SK-N-SH treated with all-trans-retinoic acid at 6 μM for 48 hours (cell line): ENCODE measurements around the gene PCDH15.

Experiments
- ATAC-seq: fragments of 200-7000 bp; cut with Tn5 transposase; 3 replicates; pipeline ENCODE4 v1.9.1; 2020; ENCODE audit warnings: mild to moderate bottlenecking, moderate library complexity
- ARNTL ChIP-seq: fragments of 450-650 bp; formaldehyde crosslinking; IDR thresholded peaks from 2 replicates; pipeline ENCODE4 v1.5.0; 2020; ENCODE audit warnings: low read depth, mild to moderate bottlenecking, moderate library complexity, borderline replicate concordance
- BACH2 ChIP-seq: fragments of 250-450 bp; sonication (Bioruptor Pico); IDR thresholded peaks from 2 replicates; pipeline ENCODE4 v1.9.0; 2021; ENCODE audit warnings: mild to moderate bottlenecking, borderline replicate concordance
- CSDC2 ChIP-seq: fragments of 250-450 bp; sonication (Bioruptor Pico); IDR thresholded peaks from 2 replicates; pipeline ENCODE4 v1.5.0; 2020; ENCODE audit warnings: mild to moderate bottlenecking, moderate library complexity
- ESRRG ChIP-seq: fragments of 250-450 bp; sonication (Bioruptor Pico); IDR thresholded peaks from 2 replicates; pipeline ENCODE4 v1.6.1; 2021; ENCODE audit warnings: mild to moderate bottlenecking
- GLIS3 ChIP-seq: fragments of 250-450 bp; sonication (Bioruptor Pico); IDR thresholded peaks from 2 replicates; pipeline ENCODE4 v1.5.0; 2020; ENCODE audit warnings: mild to moderate bottlenecking, moderate library complexity
- ISL1 ChIP-seq: fragments of 250-450 bp; sonication (Bioruptor Pico); IDR thresholded peaks from 2 replicates; pipeline ENCODE4 v2.1.2; 2022; ENCODE audit warnings: mild to moderate bottlenecking, moderate library complexity
- OSR1 ChIP-seq: fragments of 250-450 bp; sonication (Bioruptor Pico); IDR thresholded peaks from 2 replicates; pipeline ENCODE4 v1.8.0; 2022; ENCODE audit warnings: moderate library complexity, mild to moderate bottlenecking, inconsistent platforms
- POU6F1 ChIP-seq: fragments of 250-450 bp; sonication (Bioruptor Pico); IDR thresholded peaks from 2 replicates; pipeline ENCODE4 v1.8.0; 2021; ENCODE audit warnings: low read depth, mild to moderate bottlenecking, moderate library complexity, borderline replicate concordance
- PPARA ChIP-seq: fragments of 250-450 bp; sonication (Bioruptor Pico); IDR thresholded peaks from 2 replicates; pipeline ENCODE4 v1.5.0; 2020; ENCODE audit warnings: mild to moderate bottlenecking, borderline replicate concordance
- RARB ChIP-seq: fragments of 250-450 bp; sonication (Bioruptor Pico); IDR thresholded peaks from 2 replicates; pipeline ENCODE4 v1.8.0; 2021; ENCODE audit warnings: mild to moderate bottlenecking, moderate library complexity
- SNAI2 ChIP-seq: fragments of 250-450 bp; sonication (Bioruptor Pico); IDR thresholded peaks from 2 replicates; pipeline ENCODE4 v1.5.0; 2020; ENCODE audit warnings: mild to moderate bottlenecking, moderate library complexity
- TCF4 ChIP-seq: fragments of 250-450 bp; sonication (Bioruptor Pico); IDR thresholded peaks from 2 replicates; pipeline ENCODE4 v1.8.0; 2021; ENCODE audit warnings: mild to moderate bottlenecking, moderate library complexity, borderline replicate concordance
- TOX ChIP-seq: fragments of 250-450 bp; sonication (Bioruptor Pico); IDR thresholded peaks from 2 replicates; pipeline ENCODE4 v1.8.0; 2021; ENCODE audit warnings: mild to moderate bottlenecking, moderate library complexity, borderline replicate concordance
- ZC3H10 ChIP-seq: fragments of 250-450 bp; sonication (Bioruptor Pico); IDR thresholded peaks from 2 replicates; pipeline ENCODE4 v1.5.1; 2021; ENCODE audit warnings: mild to moderate bottlenecking, moderate library complexity
- ZFP3 ChIP-seq: fragments of 250-450 bp; sonication (Bioruptor Pico); IDR thresholded peaks from 2 replicates; pipeline ENCODE4 v1.5.0; 2020; ENCODE audit warnings: mild to moderate bottlenecking, moderate library complexity
- ZNF565 ChIP-seq: fragments of 450-650 bp; formaldehyde crosslinking; conservative IDR thresholded peaks from 2 replicates; pipeline ENCODE4 v1.5.0; 2020; ENCODE audit warnings: low read depth, mild to moderate bottlenecking, moderate library complexity
- ZNF8 ChIP-seq: fragments of 450-650 bp; formaldehyde crosslinking; IDR thresholded peaks from 2 replicates; pipeline ENCODE4 v1.5.0; 2020; ENCODE audit warnings: mild to moderate bottlenecking, moderate library complexity
- TF ChIP-seq, protein P1 (sequence below): fragments of 250-450 bp; sonication (Bioruptor Pico); IDR thresholded peaks from 2 replicates; pipeline ENCODE4 v1.5.0; 2020; ENCODE audit warnings: mild to moderate bottlenecking, moderate library complexity
- TF ChIP-seq, protein P2 (sequence below): fragments of 250-450 bp; sonication (Bioruptor Pico); IDR thresholded peaks from 2 replicates; pipeline ENCODE4 v1.5.1; 2021; ENCODE audit warnings: mild to moderate bottlenecking, moderate library complexity
- TF ChIP-seq, protein P3 (sequence below): fragments of 250-450 bp; sonication (Bioruptor Pico); IDR thresholded peaks from 2 replicates; pipeline ENCODE4 v1.8.0; 2020; ENCODE audit warnings: mild to moderate bottlenecking, moderate library complexity, borderline replicate concordance
- TF ChIP-seq, protein P4 (sequence below): fragments of 250-450 bp; sonication (Bioruptor Pico); IDR thresholded peaks from 2 replicates; pipeline ENCODE4 v1.5.1; 2020; ENCODE audit warnings: low read depth, mild to moderate bottlenecking, moderate library complexity

Gene PCDH15

GRCh38 chr10:54808186-54808935, 7.3 kb upstream of the PCDH15 start:
- TF ChIP-seq GLIS3 (no peak), BACH2 (CRISPR knock-in tag) (no peak), CSDC2 (CRISPR knock-in tag) (no peak), ZNF565 (no peak)
- TF ChIP-seq, protein P1, sequence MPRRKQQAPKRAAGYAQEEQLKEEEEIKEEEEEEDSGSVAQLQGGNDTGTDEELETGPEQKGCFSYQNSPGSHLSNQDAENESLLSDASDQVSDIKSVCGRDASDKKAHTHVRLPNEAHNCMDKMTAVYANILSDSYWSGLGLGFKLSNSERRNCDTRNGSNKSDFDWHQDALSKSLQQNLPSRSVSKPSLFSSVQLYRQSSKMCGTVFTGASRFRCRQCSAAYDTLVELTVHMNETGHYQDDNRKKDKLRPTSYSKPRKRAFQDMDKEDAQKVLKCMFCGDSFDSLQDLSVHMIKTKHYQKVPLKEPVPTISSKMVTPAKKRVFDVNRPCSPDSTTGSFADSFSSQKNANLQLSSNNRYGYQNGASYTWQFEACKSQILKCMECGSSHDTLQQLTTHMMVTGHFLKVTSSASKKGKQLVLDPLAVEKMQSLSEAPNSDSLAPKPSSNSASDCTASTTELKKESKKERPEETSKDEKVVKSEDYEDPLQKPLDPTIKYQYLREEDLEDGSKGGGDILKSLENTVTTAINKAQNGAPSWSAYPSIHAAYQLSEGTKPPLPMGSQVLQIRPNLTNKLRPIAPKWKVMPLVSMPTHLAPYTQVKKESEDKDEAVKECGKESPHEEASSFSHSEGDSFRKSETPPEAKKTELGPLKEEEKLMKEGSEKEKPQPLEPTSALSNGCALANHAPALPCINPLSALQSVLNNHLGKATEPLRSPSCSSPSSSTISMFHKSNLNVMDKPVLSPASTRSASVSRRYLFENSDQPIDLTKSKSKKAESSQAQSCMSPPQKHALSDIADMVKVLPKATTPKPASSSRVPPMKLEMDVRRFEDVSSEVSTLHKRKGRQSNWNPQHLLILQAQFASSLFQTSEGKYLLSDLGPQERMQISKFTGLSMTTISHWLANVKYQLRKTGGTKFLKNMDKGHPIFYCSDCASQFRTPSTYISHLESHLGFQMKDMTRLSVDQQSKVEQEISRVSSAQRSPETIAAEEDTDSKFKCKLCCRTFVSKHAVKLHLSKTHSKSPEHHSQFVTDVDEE (CRISPR knock-in tag): no peak
- no peak for ATAC-seq

- TF ChIP-seq ZFP3 (no peak), PPARA (CRISPR knock-in tag) (no peak)
- ATAC-seq: no peak
Observed at GRCh38 chr10:54799506-54799905, 1.5 kb downstream of the PCDH15 start.

DNA sequence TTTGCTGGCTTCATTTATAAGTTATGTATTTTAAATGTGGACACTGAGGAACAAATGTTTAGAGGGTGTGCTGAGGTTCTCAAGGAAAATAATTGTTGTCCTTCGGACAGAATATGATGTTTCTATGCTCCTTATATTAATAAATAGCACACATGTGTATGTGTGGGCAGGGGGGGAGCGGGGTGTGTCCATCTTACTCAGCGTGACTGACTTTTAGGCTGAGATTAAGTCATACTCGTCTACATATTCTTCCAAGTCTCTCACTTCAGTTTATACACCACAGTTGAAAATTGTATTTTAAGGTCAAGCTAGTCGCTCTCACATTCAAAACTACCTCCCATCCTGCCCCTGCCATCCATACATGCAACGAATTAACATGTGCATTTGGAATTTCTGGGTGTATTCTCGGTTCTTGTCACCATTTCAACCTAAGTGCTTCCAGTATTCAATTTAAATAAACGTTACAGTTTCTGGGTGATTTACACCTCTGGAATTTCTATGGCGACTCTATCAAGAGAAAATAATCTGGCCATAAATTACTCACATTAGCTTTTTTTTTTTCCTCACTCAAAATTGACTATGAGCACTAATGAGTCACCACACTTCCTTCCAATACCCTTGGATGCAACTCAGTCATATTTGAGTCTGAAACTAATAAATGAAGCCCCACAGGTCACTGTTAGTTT, 3.3 kb downstream of the PCDH15 start:
- peak; percentile 27; the same call in 2 of the 3 replicates for ATAC-seq
- TF ChIP-seq ISL1 (CRISPR knock-in tag) (no peak), OSR1 (CRISPR knock-in tag) (no peak), ZC3H10 (CRISPR knock-in tag) (no peak), ZFP3 (no peak), PPARA (CRISPR knock-in tag) (no peak), POU6F1 (CRISPR knock-in tag) (no peak), TOX (no peak), ZNF8 (CRISPR knock-in tag) (no peak), SNAI2 (no peak), ZNF565 (no peak), ARNTL (no peak), TCF4 (CRISPR knock-in tag) (no peak), RARB (no peak), BACH2 (CRISPR knock-in tag) (no peak), CSDC2 (CRISPR knock-in tag) (no peak), ESRRG (CRISPR knock-in tag) (no peak)
- TF ChIP-seq, protein P1 (CRISPR knock-in tag): no peak
- TF ChIP-seq, protein P2, sequence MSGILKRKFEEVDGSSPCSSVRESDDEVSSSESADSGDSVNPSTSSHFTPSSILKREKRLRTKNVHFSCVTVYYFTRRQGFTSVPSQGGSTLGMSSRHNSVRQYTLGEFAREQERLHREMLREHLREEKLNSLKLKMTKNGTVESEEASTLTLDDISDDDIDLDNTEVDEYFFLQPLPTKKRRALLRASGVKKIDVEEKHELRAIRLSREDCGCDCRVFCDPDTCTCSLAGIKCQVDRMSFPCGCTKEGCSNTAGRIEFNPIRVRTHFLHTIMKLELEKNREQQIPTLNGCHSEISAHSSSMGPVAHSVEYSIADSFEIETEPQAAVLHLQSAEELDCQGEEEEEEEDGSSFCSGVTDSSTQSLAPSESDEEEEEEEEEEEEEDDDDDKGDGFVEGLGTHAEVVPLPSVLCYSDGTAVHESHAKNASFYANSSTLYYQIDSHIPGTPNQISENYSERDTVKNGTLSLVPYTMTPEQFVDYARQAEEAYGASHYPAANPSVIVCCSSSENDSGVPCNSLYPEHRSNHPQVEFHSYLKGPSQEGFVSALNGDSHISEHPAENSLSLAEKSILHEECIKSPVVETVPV: no peak
- TF ChIP-seq, protein P3, sequence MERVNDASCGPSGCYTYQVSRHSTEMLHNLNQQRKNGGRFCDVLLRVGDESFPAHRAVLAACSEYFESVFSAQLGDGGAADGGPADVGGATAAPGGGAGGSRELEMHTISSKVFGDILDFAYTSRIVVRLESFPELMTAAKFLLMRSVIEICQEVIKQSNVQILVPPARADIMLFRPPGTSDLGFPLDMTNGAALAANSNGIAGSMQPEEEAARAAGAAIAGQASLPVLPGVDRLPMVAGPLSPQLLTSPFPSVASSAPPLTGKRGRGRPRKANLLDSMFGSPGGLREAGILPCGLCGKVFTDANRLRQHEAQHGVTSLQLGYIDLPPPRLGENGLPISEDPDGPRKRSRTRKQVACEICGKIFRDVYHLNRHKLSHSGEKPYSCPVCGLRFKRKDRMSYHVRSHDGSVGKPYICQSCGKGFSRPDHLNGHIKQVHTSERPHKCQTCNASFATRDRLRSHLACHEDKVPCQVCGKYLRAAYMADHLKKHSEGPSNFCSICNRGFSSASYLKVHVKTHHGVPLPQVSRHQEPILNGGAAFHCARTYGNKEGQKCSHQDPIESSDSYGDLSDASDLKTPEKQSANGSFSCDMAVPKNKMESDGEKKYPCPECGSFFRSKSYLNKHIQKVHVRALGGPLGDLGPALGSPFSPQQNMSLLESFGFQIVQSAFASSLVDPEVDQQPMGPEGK (CRISPR knock-in tag): no peak
- TF ChIP-seq, protein P4, sequence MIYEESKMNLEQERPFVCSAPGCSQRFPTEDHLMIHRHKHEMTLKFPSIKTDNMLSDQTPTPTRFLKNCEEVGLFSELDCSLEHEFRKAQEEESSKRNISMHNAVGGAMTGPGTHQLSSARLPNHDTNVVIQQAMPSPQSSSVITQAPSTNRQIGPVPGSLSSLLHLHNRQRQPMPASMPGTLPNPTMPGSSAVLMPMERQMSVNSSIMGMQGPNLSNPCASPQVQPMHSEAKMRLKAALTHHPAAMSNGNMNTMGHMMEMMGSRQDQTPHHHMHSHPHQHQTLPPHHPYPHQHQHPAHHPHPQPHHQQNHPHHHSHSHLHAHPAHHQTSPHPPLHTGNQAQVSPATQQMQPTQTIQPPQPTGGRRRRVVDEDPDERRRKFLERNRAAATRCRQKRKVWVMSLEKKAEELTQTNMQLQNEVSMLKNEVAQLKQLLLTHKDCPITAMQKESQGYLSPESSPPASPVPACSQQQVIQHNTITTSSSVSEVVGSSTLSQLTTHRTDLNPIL: no peak
